Upper lobe of left lung (tissue), 4 donors: ENCODE results near the gene NSMCE1.

ENCODE experiments used
- EP300 ChIP-seq, 4 donors: sonication (generic); formaldehyde crosslinking; IDR thresholded peaks; one replicate each; pipeline ENCODE4 v1.5.1; 2017; ENCODE audit warnings: antibody characterized with exemption in 4 of 4, control low read depth in 2 of 4
- POLR2A ChIP-seq, 4 donors: fragments of 450-650 bp; IDR thresholded peaks; one replicate each; pipeline ENCODE4 v1.5.1; 2016 to 2017; ENCODE audit warnings: antibody characterized with exemption in 4 of 4, mild to moderate bottlenecking in 2 of 4
- TF ChIP-seq, protein P1 (sequence below), 6 experiments: fragments of 450-650 bp in 4 of 6; fragments of 200-600 bp in 2 of 6; sonication (generic) in 2 of 6; IDR thresholded peaks; one replicate each; pipeline ENCODE4 v1.5.1; 2016 to 2019; ENCODE audit warnings: antibody characterized with exemption in 6 of 6

DNA sequence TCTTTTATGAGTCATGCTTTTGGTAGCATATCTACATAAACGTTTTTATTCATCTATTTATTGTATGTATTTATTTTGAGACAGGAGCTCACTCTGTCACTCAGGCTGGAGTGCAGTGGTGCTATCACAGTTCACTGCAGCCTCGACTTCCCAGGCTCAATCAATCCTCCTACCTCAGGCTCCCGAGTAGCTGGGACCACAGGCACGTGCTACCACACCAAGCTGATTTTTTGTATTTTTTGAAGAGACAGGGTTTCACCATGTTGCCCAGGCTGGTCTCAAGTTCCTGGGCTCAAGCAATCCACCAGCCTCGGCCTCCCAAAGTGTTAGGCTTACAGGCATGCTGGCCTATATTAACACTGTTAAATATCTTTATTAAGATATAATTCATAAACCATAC lies 24.8 kb upstream of the NSMCE1 start:
- no peak for TF ChIP-seq POLR2A (IDR thresholded peaks at IDR 0.05)
- no peak for TF ChIP-seq EP300 (IDR thresholded peaks at IDR 0.05)
- TF ChIP-seq, protein P1, sequence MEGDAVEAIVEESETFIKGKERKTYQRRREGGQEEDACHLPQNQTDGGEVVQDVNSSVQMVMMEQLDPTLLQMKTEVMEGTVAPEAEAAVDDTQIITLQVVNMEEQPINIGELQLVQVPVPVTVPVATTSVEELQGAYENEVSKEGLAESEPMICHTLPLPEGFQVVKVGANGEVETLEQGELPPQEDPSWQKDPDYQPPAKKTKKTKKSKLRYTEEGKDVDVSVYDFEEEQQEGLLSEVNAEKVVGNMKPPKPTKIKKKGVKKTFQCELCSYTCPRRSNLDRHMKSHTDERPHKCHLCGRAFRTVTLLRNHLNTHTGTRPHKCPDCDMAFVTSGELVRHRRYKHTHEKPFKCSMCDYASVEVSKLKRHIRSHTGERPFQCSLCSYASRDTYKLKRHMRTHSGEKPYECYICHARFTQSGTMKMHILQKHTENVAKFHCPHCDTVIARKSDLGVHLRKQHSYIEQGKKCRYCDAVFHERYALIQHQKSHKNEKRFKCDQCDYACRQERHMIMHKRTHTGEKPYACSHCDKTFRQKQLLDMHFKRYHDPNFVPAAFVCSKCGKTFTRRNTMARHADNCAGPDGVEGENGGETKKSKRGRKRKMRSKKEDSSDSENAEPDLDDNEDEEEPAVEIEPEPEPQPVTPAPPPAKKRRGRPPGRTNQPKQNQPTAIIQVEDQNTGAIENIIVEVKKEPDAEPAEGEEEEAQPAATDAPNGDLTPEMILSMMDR (IDR thresholded peaks at IDR 0.05), result no peak
